HepG2 (cell line): Measurements from ENCODE around the gene CDK2AP2. TPM values are rescaled to one million over a fixed set of nuclear protein-coding genes. Genes with fewer than 3 reads are reported as not detected.

ENCODE experiments used
- ATAC-seq: fragments of 200-7000 bp; cut with Tn5 transposase; 3 replicates; pipeline ENCODE4 v1.9.1; 2020; ENCODE audit warnings: mild to moderate bottlenecking, moderate library complexity
- BruUV-seq: library from RNA; stranded (reverse); fragments of 400-500 nt; replicated peaks from 2 replicates; lab custom pipeline; 2021; lab: Mats Ljungman, UMichigan
- CTCF ChIA-PET: fragments of 300-600 bp; formaldehyde crosslinking; extraction: SDS; loops from one replicate; lab custom pipeline; 2021; ENCODE audit warnings: low total read pairs, inconsistent platforms, low intra/inter-chr PET ratio; lab: Yijun Ruan, JAX
- POLR2A ChIA-PET: fragments of 350-600 bp; sonication (Branson Sonifier 250); formaldehyde crosslinking; loops from one replicate; lab custom pipeline; 2020; ENCODE audit warnings: antibody characterized with exemption, inconsistent platforms; lab: Yijun Ruan, JAX
- DNase-seq: peaks from one replicate; pipeline ENCODE4 v3.0.0-alpha.2; 2015; ENCODE audit warnings: low spot score
- FAIRE-seq: peaks from 3 replicates; lab custom pipeline; 2011; peaks lifted over from hg19 to GRCh38; lab: Jason Lieb, UNC
- H2AFZ ChIP-seq: one replicate; pipeline ENCODE4 v1.6.1; 2011; ENCODE audit warnings: low read length, inconsistent platforms
- H3K27ac ChIP-seq: fragments of 300-600 bp; 3 replicates; pipeline ENCODE4 v1.8.0; 2011; ENCODE audit warnings: mixed run types, mild to moderate bottlenecking, mixed read lengths, low read length, inconsistent platforms; ENCODE audit not compliant: insufficient read depth; ENCODE audit errors: extremely low read length
- H3K27me3 ChIP-seq, 2 experiments: fragments of 200-600 bp in 1 of 2; 2 replicates in 1 of 2; 3 replicates in 1 of 2; pipeline versions ENCODE4 v1.6.0 to v1.8.0; 2011; ENCODE audit warnings: low read length in 2 of 2, mild to moderate bottlenecking in 2 of 2, moderate library complexity in 2 of 2, inconsistent platforms in 1 of 2; ENCODE audit not compliant: insufficient read depth in 2 of 2, control insufficient read depth in 1 of 2
- H3K36me3 ChIP-seq, 2 experiments: fragments of 200-600 bp in 1 of 2; replicated peaks in 1 of 2; 2 replicates in 1 of 2; 3 replicates in 1 of 2; pipeline versions ENCODE4 v1.5.1 to v1.8.0; 2011; ENCODE audit warnings: low read length in 2 of 2, inconsistent platforms in 1 of 2; ENCODE audit not compliant: insufficient read depth in 2 of 2, control insufficient read depth in 1 of 2
- H3K4me1 ChIP-seq: 2 replicates; pipeline ENCODE4 v1.5.1; 2012; ENCODE audit warnings: low read length, inconsistent platforms; ENCODE audit not compliant: insufficient read depth
- H3K4me2 ChIP-seq: 2 replicates; pipeline ENCODE4 v1.6.0; 2011; ENCODE audit warnings: low read depth, low read length, inconsistent platforms
- H3K4me3 ChIP-seq, 3 experiments: fragments of 200-600 bp in 1 of 3; sonication (generic), shearing (Covaris generic) in 1 of 3; replicated peaks in 1 of 3; 2 replicates each; pipeline ENCODE4 v1.5.1; 2011 to 2016; ENCODE audit warnings: low read length in 3 of 3, inconsistent platforms in 2 of 3, low read depth in 2 of 3, mild to moderate bottlenecking in 2 of 3, control low read depth in 1 of 3, mixed read lengths in 1 of 3; ENCODE audit not compliant: insufficient read depth in 1 of 3
- H3K79me2 ChIP-seq: one replicate; pipeline ENCODE4 v1.6.1; 2011; ENCODE audit warnings: low read length, inconsistent platforms; ENCODE audit not compliant: insufficient read depth
- H3K9ac ChIP-seq: 2 replicates; pipeline ENCODE4 v1.6.0; 2011; ENCODE audit warnings: mild to moderate bottlenecking, low read depth, low read length, inconsistent platforms; ENCODE audit not compliant: insufficient read depth
- H3K9me3 ChIP-seq: 2 replicates; pipeline ENCODE4 v1.5.1; 2012; ENCODE audit warnings: mild to moderate bottlenecking, low read length
- H4K20me1 ChIP-seq: 2 replicates; pipeline ENCODE4 v1.6.0; 2011; ENCODE audit warnings: inconsistent platforms, mild to moderate bottlenecking, low read length, moderate library complexity; ENCODE audit not compliant: insufficient read depth
- CEBPG ChIP-seq: IDR thresholded peaks from 2 replicates; pipeline ENCODE4 v1.6.1; 2016
- GRHL1 ChIP-seq: sonication (generic); formaldehyde crosslinking; conservative IDR thresholded peaks from 2 replicates; pipeline ENCODE4 v1.8.0; 2022; ENCODE audit warnings: missing genetic modification reagents
- GZF1 ChIP-seq: sonication (generic); formaldehyde crosslinking; IDR thresholded peaks from 2 replicates; pipeline ENCODE4 v1.5.1; 2020; ENCODE audit warnings: mild to moderate bottlenecking, missing genetic modification reagents
- MYNN ChIP-seq: sonication (generic); formaldehyde crosslinking; IDR thresholded peaks from 2 replicates; pipeline ENCODE4 v1.4.0; 2020; ENCODE audit warnings: mild to moderate bottlenecking, low read depth, missing genetic modification reagents
- RERE ChIP-seq: IDR thresholded peaks from 2 replicates; pipeline ENCODE4 v1.6.1; 2016; ENCODE audit warnings: low read depth, missing genetic modification reagents, missing compliant biosample characterization
- TOPORS ChIP-seq: sonication (generic); formaldehyde crosslinking; IDR thresholded peaks from 2 replicates; pipeline ENCODE4 v1.8.0; 2023; ENCODE audit warnings: mild to moderate bottlenecking, missing genetic modification reagents
- ZBTB8A ChIP-seq: sonication (generic); formaldehyde crosslinking; IDR thresholded peaks from 2 replicates; pipeline ENCODE4 v1.4.0; 2020; ENCODE audit warnings: mild to moderate bottlenecking, low read depth, missing genetic modification reagents, borderline replicate concordance
- ZFY ChIP-seq: sonication (generic); formaldehyde crosslinking; IDR thresholded peaks from 2 replicates; pipeline ENCODE4 v1.4.0; 2020; ENCODE audit warnings: missing genetic modification reagents
- ZKSCAN8 ChIP-seq: IDR thresholded peaks from 2 replicates; pipeline ENCODE4 v1.6.1; 2016; ENCODE audit warnings: borderline replicate concordance, missing genetic modification reagents, missing compliant biosample characterization
- ZNF160 ChIP-seq: sonication (generic); formaldehyde crosslinking; IDR thresholded peaks from 2 replicates; pipeline ENCODE4 v1.8.0; 2022; ENCODE audit warnings: mild to moderate bottlenecking, inconsistent platforms, missing genetic modification reagents
- ZNF598 ChIP-seq: sonication (generic); formaldehyde crosslinking; IDR thresholded peaks from 2 replicates; pipeline ENCODE4 v1.5.1; 2020; ENCODE audit warnings: mild to moderate bottlenecking, missing genetic modification reagents, borderline replicate concordance
- ZNF704 ChIP-seq: sonication (generic); formaldehyde crosslinking; IDR thresholded peaks from 2 replicates; pipeline ENCODE4 v1.8.1; 2023; ENCODE audit warnings: mild to moderate bottlenecking, inconsistent platforms, moderate library complexity, missing genetic modification reagents, borderline replicate concordance
- ZNF746 ChIP-seq: sonication (generic); formaldehyde crosslinking; IDR thresholded peaks from 2 replicates; pipeline ENCODE4 v1.8.0; 2022; ENCODE audit warnings: mild to moderate bottlenecking, missing genetic modification reagents
- ZNF839 ChIP-seq: sonication (generic); formaldehyde crosslinking; IDR thresholded peaks from 2 replicates; pipeline ENCODE4 v1.4.0; 2020; ENCODE audit warnings: missing genetic modification reagents, mild to moderate bottlenecking, borderline replicate concordance
- WGBS: methylation state at CpG from one replicate; pipeline ENCODE4 v1.1.6; 2017; ENCODE audit warnings: low lambda C conversion rate; 5-methylcytosine and 5-hydroxymethylcytosine counted together
- in situ Hi-C: cut with HindIII; loops from 2 replicates; pipeline ENCODE4 v1.10.0; 2017; ENCODE audit warnings: low pct_unique_long_range_greater_than_20kb; ENCODE audit not compliant: extremely low pct_ligation_motif_present
- intact Hi-C: fragments of 100-400 bp; cut with micrococcal nuclease; formaldehyde crosslinking; loops from one replicate; pipeline ENCODE4 v1.10.0; 2022; ENCODE audit not compliant: unreplicated experiment
- polyA plus RNA-seq, 8 experiments: library from polyadenylated mRNA; depleted of rRNA in 3 of 8; stranded (reverse) in 7 of 8; unstranded in 1 of 8; fragments of >200 nt; fragmentation: Illumina TruSeq in 4 of 8; extraction: Trizol in 4 of 8; gene quantifications; 2 replicates each; pipeline versions ENCODE4 v1.2.1 to v1.2.3, GENCODE V29; 2011 to 2016; ENCODE audit warnings: low read depth in 4 of 8, missing spikeins in 1 of 8, mixed read lengths in 1 of 8; ENCODE audit not compliant: insufficient read depth in 1 of 8
- total RNA-seq, 5 experiments: library from RNA; depleted of rRNA; stranded (reverse); fragments of >200 nt; fragmentation: Illumina TruSeq; extraction: Trizol; gene quantifications; 2 replicates each; pipeline ENCODE4 v1.2.3, GENCODE V29; 2016; ENCODE audit warnings: low read depth in 1 of 5

CDK2AP2 gene
- total and polyA plus RNA-seq, 2 of the 13 experiments (the other 11 are each of a cell fraction or from before 2014, with no cell fraction given) = 15.0 to 23.2 TPM

- Histone ChIP-seq H2AFZ (no peak overlapping the region), H4K20me1 (no peaks in the 10 kb centered on the region), H3K4me1 (peaks cover 41% of the 10 kb centered on the region), H3K9ac (no peak overlapping the region), H3K27me3 (no peaks in the 10 kb centered on the region), H3K9me3 (no peaks in the 10 kb centered on the region), H3K79me2 (no peaks in the 10 kb centered on the region), H3K4me2 (no peak overlapping the region), H3K36me3 (no peaks in the 10 kb centered on the region), H3K4me3 (no peak overlapping the region), H3K27ac (no peak overlapping the region)
- POLR2A ChIA-PET = no interaction called here
- WGBS = no CpG with 5 or more reads among the region's 6 CpGs
- intact Hi-C loops (no loop called here), in situ Hi-C loops (no loop called here)
- BruUV-seq = no TSS peak
- DNase-seq = no peak
- FAIRE-seq = no peak
- ATAC-seq = peak; percentile 25; the same call in 1 of the 3 replicates
- CTCF ChIA-PET = no interaction called here
- TF ChIP-seq ZNF839 (CRISPR knock-in tag) (no peak), CEBPG (CRISPR knock-in tag) (no peak), ZKSCAN8 (CRISPR knock-in tag) (no peak), ZNF160 (CRISPR knock-in tag) (no peak), GRHL1 (CRISPR knock-in tag) (no peak), ZNF704 (CRISPR knock-in tag) (no peak), MYNN (no peak), TOPORS (no peak), GZF1 (CRISPR knock-in tag) (no peak), ZBTB8A (CRISPR knock-in tag) (no peak), ZFY (CRISPR knock-in tag) (no peak), RERE (no peak), ZNF598 (CRISPR knock-in tag) (no peak), ZNF746 (CRISPR knock-in tag) (no peak)
These were observed 33.2 kb upstream of the CDK2AP2 start for GRCh38 chr11:67541198-67541597.
